ENCODE results near the gene SLC41A1.
"Not testable (repeated sequence)": the region's sequence is repeated elsewhere in the genome, so short reads cannot be mapped to it uniquely, and the experiment has no call there.

The SLC41A1 gene

DNA sequence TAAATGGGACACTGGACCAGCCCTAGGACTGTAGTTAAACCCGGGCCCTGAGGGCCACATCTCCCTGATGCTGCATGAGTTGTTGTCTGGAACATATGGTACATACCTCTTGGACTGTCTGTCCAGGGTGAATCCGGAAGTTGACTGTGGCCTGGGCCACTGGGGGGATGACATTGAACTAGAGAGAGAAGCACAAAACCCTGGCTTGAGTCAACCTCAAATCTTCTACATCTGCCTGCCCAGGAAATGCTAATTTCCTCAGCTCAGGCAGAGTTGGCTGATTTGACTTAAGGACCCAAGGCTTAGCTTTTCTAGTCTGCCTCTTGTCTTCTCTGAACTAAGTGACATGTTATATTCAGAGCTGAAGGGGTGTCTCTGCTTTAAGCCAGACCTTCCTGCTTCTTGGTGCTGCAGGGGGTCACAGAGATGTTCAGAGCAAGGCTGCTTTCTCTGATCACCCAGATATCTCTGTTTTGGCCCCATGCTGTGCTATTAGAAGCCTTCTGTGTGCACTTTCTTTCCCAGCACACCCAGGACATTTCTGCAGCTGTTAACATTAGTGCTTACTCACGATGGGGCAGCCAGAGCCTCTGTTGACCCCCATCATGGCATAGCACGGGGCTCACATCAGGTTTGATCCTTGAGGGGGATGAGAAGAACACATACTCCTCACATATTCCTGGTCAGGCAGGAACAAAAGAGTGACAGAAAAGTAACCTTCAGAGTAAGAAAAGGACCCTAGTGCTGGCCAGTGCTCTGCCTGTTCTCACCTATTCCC lies 27.3 kb upstream of the SLC41A1 start:
- H3K4me3 ChIP-seq (ENCODE audit: low read length), result no peak overlapping the region
- no peaks in the 10 kb centered on the region for H3K9me3 ChIP-seq (ENCODE audit: insufficient read depth, low read depth, low read length)
- no peaks in the 10 kb centered on the region for H3K36me3 ChIP-seq (ENCODE audit: insufficient read depth, low read depth, low read length)
- H3K4me1 ChIP-seq (ENCODE audit: insufficient read depth, low read length), result no peaks in the 10 kb centered on the region
- H3K27ac ChIP-seq (ENCODE audit: low read length), result no peak overlapping the region
- no peaks in the 10 kb centered on the region for H3K27me3 ChIP-seq (ENCODE audit: insufficient read depth, low read length)
- no peak overlapping the region for H3K9ac ChIP-seq (ENCODE audit: low read depth, low read length)

DNA sequence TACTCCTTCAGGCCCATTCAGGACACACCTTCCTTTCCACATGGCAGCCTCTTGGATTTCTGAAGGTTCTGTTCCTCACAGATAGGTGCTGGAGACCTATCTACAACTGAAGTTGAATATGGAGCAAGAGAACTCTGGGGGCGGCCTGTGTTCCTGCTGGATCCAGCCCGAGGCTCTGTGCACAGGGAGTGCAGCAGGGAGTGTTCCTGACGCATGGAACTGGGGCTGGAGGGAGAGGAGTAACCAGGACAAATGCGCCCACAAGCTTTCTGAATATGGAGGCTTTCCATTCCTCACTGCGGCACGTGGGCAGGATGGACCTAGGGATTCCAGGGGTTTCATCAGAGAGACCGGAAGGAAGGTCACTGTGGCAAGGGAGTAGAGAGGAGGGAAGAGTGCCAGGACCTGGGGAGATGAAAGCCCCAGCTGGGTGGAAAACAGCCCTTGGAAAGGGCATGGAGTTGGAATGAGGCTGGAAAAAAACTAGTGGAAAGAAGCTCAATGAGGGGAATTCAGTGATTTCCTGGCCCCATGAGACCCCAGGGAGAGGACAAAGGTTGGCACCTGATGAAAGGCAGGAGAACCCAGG lies 24.5 kb upstream of the SLC41A1 start:
- Histone ChIP-seq H3K9me3 (ENCODE audit: insufficient read depth, low read depth, low read length) (no peaks in the 10 kb centered on the region), H3K4me3 (ENCODE audit: low read length) (no peak overlapping the region), H3K27me3 (ENCODE audit: insufficient read depth, low read length) (no peaks in the 10 kb centered on the region), H3K36me3 (ENCODE audit: insufficient read depth, low read depth, low read length) (no peaks in the 10 kb centered on the region), H3K4me1 (ENCODE audit: insufficient read depth, low read length) (no peaks in the 10 kb centered on the region), H3K27ac (ENCODE audit: low read length) (no peak overlapping the region), H3K9ac (ENCODE audit: low read depth, low read length) (no peak overlapping the region)

DNA sequence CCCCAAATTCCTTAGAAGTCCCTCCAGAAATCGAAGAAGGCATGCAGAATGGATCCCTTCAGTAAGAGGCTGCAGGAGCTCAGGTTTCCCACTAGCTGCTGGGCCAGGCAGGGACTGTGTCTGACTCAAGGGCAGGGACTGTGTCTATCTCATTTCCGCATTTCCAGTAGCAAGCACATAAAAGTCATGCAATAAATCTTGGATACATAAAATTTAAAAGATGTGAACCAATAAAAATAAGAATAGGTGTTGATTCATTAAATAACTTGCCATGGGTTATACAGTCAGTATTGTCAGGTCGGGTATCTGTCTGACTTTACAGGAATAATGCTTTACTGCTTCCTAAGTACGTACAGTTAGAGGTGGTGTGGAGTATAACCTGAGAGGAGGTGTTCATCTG lies 21.8 kb upstream of the SLC41A1 start:
- Histone ChIP-seq H3K9ac (ENCODE audit: low read depth, low read length) (no peak overlapping the region), H3K4me1 (ENCODE audit: insufficient read depth, low read length) (no peaks in the 10 kb centered on the region), H3K4me3 (ENCODE audit: low read length) (no peak overlapping the region), H3K27me3 (ENCODE audit: insufficient read depth, low read length) (no peaks in the 10 kb centered on the region), H3K27ac (ENCODE audit: low read length) (no peak overlapping the region), H3K36me3 (ENCODE audit: insufficient read depth, low read depth, low read length) (no peaks in the 10 kb centered on the region), H3K9me3 (ENCODE audit: insufficient read depth, low read depth, low read length) (no peaks in the 10 kb centered on the region)

DNA sequence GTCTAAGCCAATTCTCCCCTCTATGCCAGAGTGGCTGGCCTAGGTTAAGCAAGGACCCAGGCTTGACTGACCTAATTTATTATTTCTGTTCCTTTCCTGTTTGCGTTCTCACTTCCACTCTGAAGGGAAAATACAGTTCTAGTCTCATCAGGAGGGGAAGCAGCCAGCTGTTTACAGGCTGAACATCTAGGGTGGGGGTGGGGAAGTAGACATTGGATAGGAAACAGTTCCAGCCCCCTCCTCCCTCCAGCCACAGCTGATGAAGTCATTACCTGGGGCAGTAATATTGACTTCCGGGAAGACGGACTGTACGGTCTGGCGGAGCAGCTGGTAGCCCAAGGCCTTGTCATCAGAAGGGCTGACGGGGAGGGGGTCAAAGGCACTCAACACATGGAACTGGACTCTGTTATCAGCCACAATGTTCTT lies 19.3 kb upstream of the SLC41A1 start:
- no peaks in the 10 kb centered on the region for H3K27me3 ChIP-seq (ENCODE audit: insufficient read depth, low read length)
- no peak overlapping the region for H3K9ac ChIP-seq (ENCODE audit: low read depth, low read length)
- no peaks in the 10 kb centered on the region for H3K9me3 ChIP-seq (ENCODE audit: insufficient read depth, low read depth, low read length)
- no peaks in the 10 kb centered on the region for H3K36me3 ChIP-seq (ENCODE audit: insufficient read depth, low read depth, low read length)
- H3K4me1 ChIP-seq (ENCODE audit: insufficient read depth, low read length), result peaks cover 8% of the 10 kb centered on the region; the same call in 1 of the 2 replicates
- no peak overlapping the region for H3K27ac ChIP-seq (ENCODE audit: low read length)
- H3K4me3 ChIP-seq (ENCODE audit: low read length), result no peak overlapping the region

DNA sequence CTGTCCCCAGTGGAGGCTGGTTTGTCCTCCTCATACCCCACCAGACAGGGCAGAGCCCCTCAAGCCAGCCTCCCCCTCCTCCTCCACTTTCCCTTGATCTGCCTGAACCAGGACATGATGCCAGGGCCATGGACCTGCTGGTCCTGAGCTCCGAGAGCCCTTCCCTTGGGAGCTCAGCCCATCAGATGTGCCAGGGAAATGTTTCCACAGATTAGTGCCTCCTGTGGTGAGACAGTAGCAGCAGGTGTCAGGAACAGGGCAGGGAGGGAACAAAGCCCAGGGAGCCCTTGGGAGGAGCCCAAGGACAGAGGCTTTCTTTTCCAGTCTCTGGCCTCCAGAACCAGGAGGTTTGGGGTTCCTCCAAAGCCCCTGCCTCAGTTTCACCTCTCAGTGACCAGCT lies 14.6 kb upstream of the SLC41A1 start:
- no peak overlapping the region for H3K4me3 ChIP-seq (ENCODE audit: low read length)
- H3K27ac ChIP-seq (ENCODE audit: low read length), result no peak overlapping the region
- no peaks in the 10 kb centered on the region for H3K9me3 ChIP-seq (ENCODE audit: insufficient read depth, low read depth, low read length)
- H3K27me3 ChIP-seq (ENCODE audit: insufficient read depth, low read length), result no peaks in the 10 kb centered on the region
- peaks cover 8% of the 10 kb centered on the region; the same call in 1 of the 2 replicates for H3K4me1 ChIP-seq (ENCODE audit: insufficient read depth, low read length)
- H3K36me3 ChIP-seq (ENCODE audit: insufficient read depth, low read depth, low read length), result no peaks in the 10 kb centered on the region
- no peak overlapping the region for H3K9ac ChIP-seq (ENCODE audit: low read depth, low read length)

- no peak overlapping the region for H3K27ac ChIP-seq (ENCODE audit: low read length)
- H3K4me3 ChIP-seq (ENCODE audit: low read length), result no peak overlapping the region
- no peak overlapping the region for H3K9ac ChIP-seq (ENCODE audit: low read depth, low read length)
- H3K9me3 ChIP-seq (ENCODE audit: insufficient read depth, low read depth, low read length), result no peaks in the 10 kb centered on the region
- peaks cover 8% of the 10 kb centered on the region; the same call in 1 of the 2 replicates for H3K4me1 ChIP-seq (ENCODE audit: insufficient read depth, low read length)
- no peaks in the 10 kb centered on the region for H3K27me3 ChIP-seq (ENCODE audit: insufficient read depth, low read length)
- no peaks in the 10 kb centered on the region for H3K36me3 ChIP-seq (ENCODE audit: insufficient read depth, low read depth, low read length)
Measured at GRCh38 chr1:205826995-205827394, 14.0 kb upstream of the SLC41A1 start.

- peaks cover 8% of the 10 kb centered on the region; the same call in 1 of the 2 replicates for H3K4me1 ChIP-seq (ENCODE audit: insufficient read depth, low read length)
- H3K4me3 ChIP-seq (ENCODE audit: low read length), result no peak overlapping the region
- H3K27me3 ChIP-seq (ENCODE audit: insufficient read depth, low read length), result no peaks in the 10 kb centered on the region
- no peak overlapping the region for H3K9ac ChIP-seq (ENCODE audit: low read depth, low read length)
- H3K9me3 ChIP-seq (ENCODE audit: insufficient read depth, low read depth, low read length), result no peaks in the 10 kb centered on the region
- H3K27ac ChIP-seq (ENCODE audit: low read length), result no peak overlapping the region
- H3K36me3 ChIP-seq (ENCODE audit: insufficient read depth, low read depth, low read length), result no peaks in the 10 kb centered on the region
Measured at GRCh38 chr1:205826016-205826806, 13.2 kb upstream of the SLC41A1 start.

DNA sequence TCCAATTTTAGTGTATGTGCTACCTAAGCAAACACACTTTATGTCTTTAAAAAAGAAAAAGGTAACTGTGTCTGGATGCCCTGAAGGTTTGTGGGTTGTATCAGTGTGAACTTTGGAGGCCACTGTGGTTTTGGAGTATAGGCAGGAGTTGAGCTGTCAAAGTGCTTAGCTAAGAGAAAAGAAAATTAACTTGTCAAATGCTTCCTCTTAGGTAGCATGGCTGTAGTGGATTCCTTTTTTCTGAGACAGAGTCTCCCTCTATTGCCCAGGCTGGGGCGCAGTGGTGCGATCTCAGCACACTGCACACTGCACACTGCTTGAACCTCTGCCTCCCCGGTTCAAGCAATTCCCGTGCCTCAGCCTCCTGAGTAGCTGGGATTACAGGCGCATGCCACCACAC lies 11.2 kb upstream of the SLC41A1 start:
- Histone ChIP-seq H3K27me3 (ENCODE audit: insufficient read depth, low read length) (no peaks in the 10 kb centered on the region), H3K27ac (ENCODE audit: low read length) (no peak overlapping the region), H3K9me3 (ENCODE audit: insufficient read depth, low read depth, low read length) (no peaks in the 10 kb centered on the region), H3K4me3 (ENCODE audit: low read length) (no peak overlapping the region), H3K4me1 (ENCODE audit: insufficient read depth, low read length) (peaks cover 8% of the 10 kb centered on the region; the same call in 1 of the 2 replicates), H3K36me3 (ENCODE audit: insufficient read depth, low read depth, low read length) (no peaks in the 10 kb centered on the region), H3K9ac (ENCODE audit: low read depth, low read length) (no peak overlapping the region)

- not testable (repeated sequence) for H3K27me3 ChIP-seq (ENCODE audit: insufficient read depth, low read length); H3K9me3 ChIP-seq (ENCODE audit: insufficient read depth, low read depth, low read length); H3K4me3 ChIP-seq (ENCODE audit: low read length); H3K9ac ChIP-seq (ENCODE audit: low read depth, low read length); H3K27ac ChIP-seq (ENCODE audit: low read length); H3K36me3 ChIP-seq (ENCODE audit: insufficient read depth, low read depth, low read length); H3K4me1 ChIP-seq (ENCODE audit: insufficient read depth, low read length)
Measured at GRCh38 chr1:205823260-205823659, 10.3 kb upstream of the SLC41A1 start.

- H3K4me1 ChIP-seq (ENCODE audit: insufficient read depth, low read length), result peaks cover under 1% of the 10 kb centered on the region; the same call in 1 of the 2 replicates
- no peak overlapping the region for H3K4me3 ChIP-seq (ENCODE audit: low read length)
- H3K27me3 ChIP-seq (ENCODE audit: insufficient read depth, low read length), result no peaks in the 10 kb centered on the region
- H3K9me3 ChIP-seq (ENCODE audit: insufficient read depth, low read depth, low read length), result no peaks in the 10 kb centered on the region
- H3K9ac ChIP-seq (ENCODE audit: low read depth, low read length), result no peak overlapping the region
- H3K27ac ChIP-seq (ENCODE audit: low read length), result no peak overlapping the region
- H3K36me3 ChIP-seq (ENCODE audit: insufficient read depth, low read depth, low read length), result no peaks in the 10 kb centered on the region
Measured at GRCh38 chr1:205822397-205822796, 9.4 kb upstream of the SLC41A1 start.

- no peak overlapping the region for H3K9ac ChIP-seq (ENCODE audit: low read depth, low read length)
- H3K4me3 ChIP-seq (ENCODE audit: low read length), result no peak overlapping the region
Measured at GRCh38 chr1:205817988-205818387, 5.0 kb upstream of the SLC41A1 start.

More at GRCh38 chr1:205817988-205818387, 5.0 kb upstream of the SLC41A1 start:
- no peaks in the 10 kb centered on the region for H3K4me1 ChIP-seq (ENCODE audit: insufficient read depth, low read length)
- H3K27ac ChIP-seq (ENCODE audit: low read length), result no peak overlapping the region
- no peaks in the 10 kb centered on the region for H3K36me3 ChIP-seq (ENCODE audit: insufficient read depth, low read depth, low read length)
- peaks cover 13% of the 10 kb centered on the region for H3K27me3 ChIP-seq (ENCODE audit: insufficient read depth, low read length)
- no peaks in the 10 kb centered on the region for H3K9me3 ChIP-seq (ENCODE audit: insufficient read depth, low read depth, low read length)

Measured in iPS-20b (cell line).